ENCODE results near the gene FBXO21. TPM values are rescaled to one million over a fixed set of nuclear protein-coding genes. Genes with fewer than 3 reads are reported as not detected.

Gene FBXO21
- total RNA-seq, 1 donor from 2014 or later = 52.3 TPM

DNA sequence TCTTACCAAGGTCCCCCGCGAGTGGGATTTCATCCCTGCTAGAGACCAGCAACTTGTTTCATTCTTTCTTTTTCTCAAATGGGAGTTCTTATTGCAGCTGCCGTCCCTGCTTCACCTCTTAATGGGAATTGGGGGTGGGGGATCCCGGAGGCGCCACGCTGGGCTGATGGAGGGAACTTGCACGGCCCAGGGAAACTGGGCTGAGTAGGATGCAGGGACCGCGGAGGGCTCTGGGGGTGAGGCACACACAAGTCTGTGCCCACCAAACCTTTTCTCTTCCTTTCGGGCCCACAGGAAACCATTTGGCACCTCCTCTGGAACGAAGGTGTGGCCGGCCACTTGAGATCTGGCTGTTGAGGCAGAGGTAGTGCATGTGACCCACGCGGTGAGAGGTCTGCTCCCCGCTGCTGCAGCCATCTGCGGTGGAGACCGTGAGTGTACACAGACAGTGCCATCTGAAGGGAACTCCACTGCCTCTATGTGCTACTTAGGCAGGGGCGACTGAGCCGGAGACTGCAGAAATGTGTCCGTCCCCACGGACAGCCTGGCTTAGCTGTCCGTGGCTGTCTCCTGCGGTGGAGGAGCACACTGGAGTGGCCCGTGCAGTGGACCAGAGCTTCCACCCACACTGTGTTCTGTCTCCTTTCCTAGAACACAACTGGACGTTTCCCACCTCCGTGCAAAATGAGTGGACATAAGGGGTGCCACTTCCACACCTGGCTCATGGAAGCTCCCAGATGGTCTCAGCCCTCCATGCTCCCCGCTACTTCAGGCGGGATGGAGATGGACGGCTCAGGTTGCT is 49.0 kb downstream of the FBXO21 start:
- intact Hi-C loops (cut with micrococcal nuclease) = loop anchor here (10.0 kb wide), 1 partner anchor 116 kb away; no protein-coding TSS in a partner anchor
- Histone ChIP-seq H3K4me1 (peaks cover 16% of the 10 kb centered on the region), H3K9me3 (replicated peaks) (no peaks in the 10 kb centered on the region), H3K36me3 (peaks cover 25% of the 10 kb centered on the region), H3K4me3 (no peak overlapping the region), H3K27me3 (ENCODE audit: low read depth) (no peaks in the 10 kb centered on the region), H3K27ac (replicated peaks) (no peak overlapping the region)
- no peak for DNase-seq
- no peak for TF ChIP-seq CTCF (IDR thresholded peaks at IDR 0.05; ENCODE audit: borderline replicate concordance)

GRCh38 chr12:117140397-117141096 is 49.7 kb downstream of the FBXO21 start:
- TF ChIP-seq CTCF (IDR thresholded peaks at IDR 0.05; ENCODE audit: borderline replicate concordance) = no peak
- no peak for DNase-seq
- peaks cover 16% of the 10 kb centered on the region for H3K4me1 ChIP-seq
- no peak overlapping the region for H3K27ac ChIP-seq (replicated peaks)
- no peak overlapping the region for H3K4me3 ChIP-seq
- intact Hi-C loops (cut with micrococcal nuclease) = loop anchor here (10.0 kb wide), 1 partner anchor 116 kb away; no protein-coding TSS in a partner anchor
- no peaks in the 10 kb centered on the region for H3K9me3 ChIP-seq (replicated peaks)
- H3K36me3 ChIP-seq = peaks cover 21% of the 10 kb centered on the region
- H3K27me3 ChIP-seq (ENCODE audit: low read depth) = no peaks in the 10 kb centered on the region

DNA sequence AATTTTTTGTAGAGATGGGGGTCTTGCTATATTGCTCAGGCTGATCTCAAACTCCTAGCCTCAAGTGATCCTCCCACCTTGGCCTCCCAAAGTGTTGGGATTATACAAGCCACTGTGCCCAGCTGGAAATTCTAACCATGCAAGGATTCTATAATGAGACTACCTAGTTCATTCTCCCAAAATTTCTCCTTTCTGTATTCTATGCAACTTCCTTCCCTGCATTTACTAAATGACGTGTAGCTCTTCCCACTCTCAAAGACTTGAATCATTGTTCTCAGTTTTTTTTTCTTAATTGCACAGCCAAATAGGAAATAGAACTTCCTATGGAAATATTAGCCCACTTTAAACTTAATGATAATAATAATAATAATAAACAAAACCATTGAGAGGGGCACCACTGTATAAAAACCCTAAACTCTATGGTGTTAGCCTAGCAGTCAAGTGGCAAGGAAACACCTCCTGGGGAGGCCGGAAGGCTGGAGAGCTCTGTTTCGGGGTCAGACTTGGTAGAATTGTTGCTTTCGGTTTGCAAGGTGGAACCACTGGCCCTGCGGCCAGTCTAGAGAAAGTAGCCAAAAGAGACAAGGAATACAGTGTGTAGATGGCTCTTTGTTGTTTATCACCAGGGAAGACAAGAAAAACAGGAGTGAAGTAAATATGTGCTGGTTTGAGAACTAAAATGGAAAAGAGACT is 51.1 kb downstream of the FBXO21 start:
- peak overlapping the region; percentile 43 for H3K4me3 ChIP-seq

DNA sequence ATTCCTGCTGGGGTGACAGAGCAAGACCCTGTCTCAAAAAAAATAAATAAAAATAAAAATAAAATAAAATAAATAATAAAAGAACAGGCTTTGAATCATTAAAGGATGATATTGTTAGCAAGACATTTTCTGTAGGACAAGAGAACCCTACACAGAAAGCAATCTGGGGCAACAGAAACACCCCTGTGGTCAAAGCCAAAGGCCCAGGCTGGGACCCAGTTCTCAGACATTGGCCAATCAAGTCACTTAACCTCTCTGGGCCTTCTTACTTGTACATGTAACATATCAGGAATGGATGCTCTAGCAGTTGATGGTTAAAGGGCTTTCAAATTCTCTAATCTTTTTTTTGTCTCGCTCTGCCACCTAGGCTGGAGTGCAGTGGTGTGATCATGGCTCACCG is 55.5 kb downstream of the FBXO21 start:
- H3K27ac ChIP-seq (replicated peaks) = no peak overlapping the region
- no peak for DNase-seq
- H3K9me3 ChIP-seq (replicated peaks) = no peaks in the 10 kb centered on the region
- TF ChIP-seq CTCF (IDR thresholded peaks at IDR 0.05; ENCODE audit: borderline replicate concordance) = no peak
- no peaks in the 10 kb centered on the region for H3K27me3 ChIP-seq (ENCODE audit: low read depth)
- intact Hi-C loops (cut with micrococcal nuclease) = no loop called here
- H3K4me3 ChIP-seq = no peak overlapping the region
- no peaks in the 10 kb centered on the region for H3K36me3 ChIP-seq
- H3K4me1 ChIP-seq = peaks cover 6% of the 10 kb centered on the region

More for the DNA sequence above, 51.1 kb downstream of the FBXO21 start:
- Histone ChIP-seq H3K9me3 (replicated peaks) (no peaks in the 10 kb centered on the region), H3K36me3 (peaks cover 7% of the 10 kb centered on the region), H3K27me3 (ENCODE audit: low read depth) (no peaks in the 10 kb centered on the region), H3K4me1 (peaks cover 16% of the 10 kb centered on the region), H3K27ac (replicated peaks) (peak overlapping the region; percentile 54)
- TF ChIP-seq CTCF (IDR thresholded peaks at IDR 0.05; ENCODE audit: borderline replicate concordance) = no peak
- no peak for DNase-seq
- intact Hi-C loops (cut with micrococcal nuclease) = no loop called here

DNA sequence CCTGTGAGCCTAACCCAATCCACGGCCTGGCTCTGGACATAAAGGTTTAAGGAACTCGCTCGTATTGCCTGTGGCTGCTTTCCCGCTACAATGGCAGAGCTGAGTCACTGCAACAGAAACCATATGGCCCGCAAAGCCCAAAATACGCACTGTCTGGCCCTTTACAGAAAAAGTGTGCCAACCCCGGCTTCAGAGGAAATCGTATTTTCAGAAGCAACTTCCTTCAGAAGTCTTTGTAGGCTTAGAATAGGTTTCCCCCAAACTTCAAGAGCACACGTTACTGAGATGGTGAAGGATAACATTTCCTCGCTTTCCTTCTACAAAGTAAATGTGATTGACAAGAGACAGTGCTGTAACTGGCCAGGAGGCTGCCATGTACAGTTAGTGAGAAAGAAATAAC is 56.2 kb downstream of the FBXO21 start:
- DNase-seq = no peak
- no peaks in the 10 kb centered on the region for H3K36me3 ChIP-seq
- intact Hi-C loops (cut with micrococcal nuclease) = no loop called here
- peaks cover 6% of the 10 kb centered on the region for H3K4me1 ChIP-seq
- H3K27me3 ChIP-seq (ENCODE audit: low read depth) = no peaks in the 10 kb centered on the region
- no peak overlapping the region for H3K27ac ChIP-seq (replicated peaks)
- no peak overlapping the region for H3K4me3 ChIP-seq
- TF ChIP-seq CTCF (IDR thresholded peaks at IDR 0.05; ENCODE audit: borderline replicate concordance) = no peak
- H3K9me3 ChIP-seq (replicated peaks) = no peaks in the 10 kb centered on the region

All from left ventricle myocardium inferior (tissue), 1 donor.